Measurements from ENCODE around the gene CCNK.

Gene CCNK

GRCh38 chr14:99480917-99481744 lies at the start of gene CCNK:
CCNK (plus strand) TSS chr14:99481409; CDS start chr14:99492678, 11,269 bp downstream.
- DNase-seq (ENCODE audit: low read depth, low spot score) = peak; percentile 100

GRCh38 chr14:99431986-99432385 lies 49.2 kb upstream of the CCNK start:
- no peak for DNase-seq (ENCODE audit: low read depth, low spot score)

DNA sequence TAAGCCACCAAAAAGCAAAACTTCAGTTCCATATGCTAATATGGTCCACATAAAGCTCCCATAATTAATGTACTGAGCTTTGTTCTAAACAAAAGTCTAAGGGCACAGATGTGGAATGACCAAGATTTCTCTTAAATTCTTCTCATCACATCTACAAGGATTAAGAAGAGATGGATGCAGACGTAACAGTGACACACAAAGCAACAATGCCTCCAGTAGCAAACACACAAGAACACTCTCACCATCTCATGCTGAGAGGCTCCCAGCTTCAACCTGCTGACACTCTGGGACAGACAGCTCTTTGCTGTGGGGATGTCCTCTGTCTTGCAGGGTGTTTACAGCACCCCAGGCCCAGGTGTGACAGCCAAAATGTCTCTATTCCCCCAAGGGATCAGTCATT lies 48.7 kb upstream of the CCNK start:
- no peak for DNase-seq (ENCODE audit: low read depth, low spot score)

DNA sequence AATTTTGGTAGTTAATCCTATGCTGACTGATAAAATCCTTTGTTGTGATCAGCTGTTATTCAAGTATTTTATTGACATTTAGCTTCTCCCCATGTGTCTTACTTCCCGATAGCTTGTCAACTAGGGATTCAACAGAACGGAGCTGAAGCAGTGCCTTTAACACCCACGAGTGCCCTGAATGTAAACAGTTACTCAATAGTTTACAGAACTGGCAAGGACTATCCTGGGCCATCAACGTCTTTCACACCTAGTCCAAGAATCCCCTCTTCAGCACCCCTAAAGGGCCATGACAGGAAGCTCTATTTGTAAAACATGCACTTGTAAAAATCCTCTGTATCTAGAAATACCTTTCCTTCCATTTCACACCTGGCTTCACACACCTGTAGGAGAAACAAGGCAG lies 45.9 kb upstream of the CCNK start:
- DNase-seq (ENCODE audit: low read depth, low spot score) = no peak

DNA sequence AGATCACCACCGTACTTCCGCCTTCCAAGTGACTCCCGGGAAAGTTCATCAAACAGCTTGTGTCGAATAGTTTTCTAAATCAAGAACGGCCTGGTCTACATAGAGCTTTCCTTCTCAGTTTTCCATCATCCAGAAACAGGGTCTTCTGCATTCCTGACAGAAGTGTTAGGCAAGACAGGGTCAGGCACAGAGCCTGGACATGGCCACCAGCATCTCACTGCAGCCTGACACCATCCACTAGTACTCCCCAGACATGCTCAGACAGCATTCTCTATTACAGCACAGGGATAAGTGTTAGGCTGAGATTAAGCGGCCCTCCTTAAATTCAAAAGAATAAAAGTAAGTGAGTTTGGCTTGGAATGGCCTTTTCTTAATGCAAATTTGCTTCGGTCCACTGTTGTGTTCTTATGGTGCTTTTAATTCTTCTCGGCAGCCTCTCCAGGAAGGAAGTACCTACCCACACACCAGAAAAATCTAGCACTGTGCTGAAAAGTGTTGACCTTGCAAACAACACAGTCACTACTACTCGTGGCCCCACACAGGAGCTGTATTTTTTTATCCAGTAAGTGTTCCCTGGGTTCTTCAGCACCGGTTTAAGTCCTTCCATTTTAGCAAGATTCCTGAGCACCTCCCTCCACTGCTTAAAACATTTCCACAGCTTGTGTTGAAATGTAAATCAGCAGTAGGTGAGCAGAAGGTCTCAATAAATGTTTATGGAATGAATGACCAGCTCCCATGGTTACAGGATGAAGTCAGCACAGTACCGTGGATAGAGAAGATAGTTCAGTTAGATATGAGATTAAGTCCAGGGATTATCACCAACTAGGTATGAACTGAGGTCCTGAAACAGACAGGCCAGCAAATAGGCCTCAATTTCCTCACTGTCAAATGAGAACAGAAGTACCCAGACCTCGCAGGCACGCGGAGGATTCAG lies 44.7 kb upstream of the CCNK start:
- no peak for DNase-seq (ENCODE audit: low read depth, low spot score)

DNA sequence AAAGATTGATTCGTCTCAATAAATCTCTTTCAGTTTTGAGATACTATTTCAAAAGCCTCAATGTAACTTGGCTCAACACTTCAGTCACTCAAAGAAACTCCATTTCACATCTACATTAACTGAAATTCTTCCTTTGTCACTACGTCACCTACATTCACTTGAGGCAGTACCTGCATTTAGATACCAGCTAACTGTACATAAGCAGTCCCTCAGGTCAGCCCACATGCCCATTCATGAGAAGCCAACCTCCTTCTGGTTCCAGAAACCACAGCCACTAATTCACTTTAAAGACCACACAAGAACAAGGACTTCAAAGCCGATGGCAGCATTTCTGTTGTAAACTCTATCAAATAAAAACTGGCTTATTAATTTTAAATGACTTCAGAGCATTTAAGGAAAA lies 43.5 kb upstream of the CCNK start:
- no peak for DNase-seq (ENCODE audit: low read depth, low spot score)

- DNase-seq (ENCODE audit: low read depth, low spot score) = no peak
Observed at GRCh38 chr14:99440278-99440677, 40.9 kb upstream of the CCNK start.

GRCh38 chr14:99441157-99441870 lies 39.9 kb upstream of the CCNK start:
- DNase-seq (ENCODE audit: low read depth, low spot score) = no peak

DNA sequence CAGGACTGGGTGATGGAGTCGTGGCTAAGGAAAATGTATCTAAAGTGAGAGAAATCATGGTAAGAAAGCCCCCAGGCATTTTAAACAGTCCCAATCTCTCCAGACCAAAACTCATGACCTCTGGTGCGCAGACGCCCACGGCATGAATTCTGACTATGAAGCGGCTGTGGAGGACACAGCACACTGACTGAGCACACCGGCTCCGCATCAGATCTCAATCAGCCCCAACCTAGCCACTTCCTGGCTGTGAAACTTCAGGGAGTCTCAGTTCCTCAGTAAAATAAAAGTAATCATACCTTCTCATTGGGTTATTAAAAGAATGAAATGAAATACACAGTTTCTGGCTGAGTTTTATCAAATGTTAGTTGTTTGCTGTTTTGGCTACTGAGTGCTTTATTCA lies 39.3 kb upstream of the CCNK start:
- DNase-seq (ENCODE audit: low read depth, low spot score) = no peak

- DNase-seq (ENCODE audit: low read depth, low spot score) = no peak
Observed at GRCh38 chr14:99445931-99446330, 35.3 kb upstream of the CCNK start.

- DNase-seq (ENCODE audit: low read depth, low spot score) = no peak
Observed at GRCh38 chr14:99447739-99448138, 33.5 kb upstream of the CCNK start.

DNA sequence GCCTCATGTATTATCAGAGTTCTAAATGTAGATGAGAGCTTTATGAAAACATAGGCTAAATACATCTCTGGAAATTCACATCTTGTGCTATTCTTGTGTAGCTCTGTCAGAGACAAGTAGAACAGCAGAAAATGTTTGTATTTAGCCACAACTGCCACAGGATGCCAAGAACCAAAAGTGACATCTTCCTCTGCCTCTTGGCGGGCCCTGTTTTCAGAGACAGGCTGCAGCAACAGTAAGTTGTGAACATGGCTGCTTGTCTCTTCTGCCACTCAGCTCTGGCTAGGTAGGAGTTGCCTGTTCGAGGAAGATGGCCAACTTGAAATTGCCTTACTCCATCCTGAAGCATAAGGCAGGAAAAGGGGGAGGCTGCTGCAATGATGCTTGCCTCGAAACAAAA lies 30.9 kb upstream of the CCNK start:
- no peak for DNase-seq (ENCODE audit: low read depth, low spot score)

GRCh38 chr14:99451234-99451633 lies 30.0 kb upstream of the CCNK start:
- DNase-seq (ENCODE audit: low read depth, low spot score) = no peak

- no peak for DNase-seq (ENCODE audit: low read depth, low spot score)
Observed at GRCh38 chr14:99452968-99453367, 28.2 kb upstream of the CCNK start.

DNA sequence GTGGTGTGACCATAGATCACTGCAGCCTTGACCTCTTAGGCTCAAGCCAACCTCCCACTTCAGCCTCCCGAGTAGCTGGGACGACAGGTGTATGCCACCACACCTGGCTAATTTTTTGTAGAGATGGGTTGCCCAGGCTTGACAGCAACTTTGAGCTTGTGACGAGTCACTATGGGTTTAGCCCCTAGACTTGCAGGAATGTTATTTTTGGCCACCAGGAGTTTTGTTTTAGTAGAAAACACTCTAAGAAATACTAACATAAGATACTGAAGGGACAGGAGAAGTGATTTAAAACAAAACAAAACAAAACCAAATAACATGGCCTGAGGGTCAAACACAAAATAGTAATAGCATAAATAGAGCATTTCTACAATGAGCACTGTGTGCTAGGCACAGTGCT lies 27.0 kb upstream of the CCNK start:
- no peak for DNase-seq (ENCODE audit: low read depth, low spot score)

DNA sequence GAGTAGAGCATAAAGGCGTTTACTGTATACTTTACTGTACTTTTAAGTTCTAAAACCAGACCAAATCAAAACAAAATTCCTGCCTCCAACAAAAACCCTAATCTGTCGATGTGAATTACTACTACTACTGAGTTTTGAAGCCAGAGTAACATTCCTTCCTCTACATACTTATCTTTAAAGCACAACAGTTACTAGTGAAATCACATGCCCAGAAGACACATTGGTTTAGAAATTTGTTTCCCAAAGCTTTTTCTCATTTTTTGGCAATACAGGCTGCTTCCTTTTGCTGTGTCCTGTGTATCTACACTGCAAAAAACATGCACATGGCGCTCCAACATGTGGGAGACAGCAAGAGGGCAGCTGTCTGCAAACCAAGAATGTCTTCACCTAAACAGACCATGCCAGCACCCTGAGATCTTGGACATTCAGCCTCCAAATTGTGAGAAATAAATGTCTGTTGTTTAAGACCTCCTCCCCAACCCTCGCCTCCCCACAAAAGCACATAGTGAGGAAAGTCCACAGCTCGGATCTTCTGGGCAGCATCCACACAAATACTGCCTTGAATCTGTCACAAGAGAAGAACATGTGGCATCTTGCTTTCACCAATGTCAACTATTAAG lies 21.6 kb upstream of the CCNK start:
- no peak for DNase-seq (ENCODE audit: low read depth, low spot score)

GRCh38 chr14:99460793-99461192 lies 20.4 kb upstream of the CCNK start:
- no peak for DNase-seq (ENCODE audit: low read depth, low spot score)

DNA sequence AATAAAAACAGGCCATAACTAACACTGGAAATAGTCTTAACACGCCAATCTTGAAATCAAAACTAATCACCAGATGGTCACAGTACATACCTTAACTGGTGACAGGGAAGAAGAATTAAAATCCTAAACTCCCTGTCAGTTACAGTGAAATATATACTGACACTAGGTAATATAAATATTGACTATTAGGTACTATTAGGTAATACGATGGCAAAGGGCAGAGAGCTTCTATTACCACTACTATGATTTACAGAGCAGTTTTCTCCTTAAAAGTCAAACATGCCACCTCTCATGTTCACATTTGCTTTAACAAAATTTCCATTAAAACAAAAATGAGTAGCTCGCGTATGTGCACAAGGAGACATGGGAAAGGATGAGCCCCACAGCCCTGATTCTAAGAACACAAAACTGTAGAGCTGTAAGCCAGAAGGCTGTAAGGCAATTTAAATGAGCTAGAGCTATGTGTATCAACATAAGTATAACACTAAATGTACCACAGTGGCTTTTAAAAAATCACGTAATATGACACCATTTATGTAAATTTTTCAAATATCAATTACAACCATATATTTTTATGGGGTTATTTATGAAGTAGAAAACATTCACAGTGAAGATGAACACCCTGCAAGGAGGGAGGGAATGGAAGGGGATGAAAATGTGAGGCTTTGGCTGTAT lies 19.7 kb upstream of the CCNK start:
- DNase-seq (ENCODE audit: low read depth, low spot score) = no peak

GRCh38 chr14:99462210-99462609 lies 19.0 kb upstream of the CCNK start:
- no peak for DNase-seq (ENCODE audit: low read depth, low spot score)

DNA sequence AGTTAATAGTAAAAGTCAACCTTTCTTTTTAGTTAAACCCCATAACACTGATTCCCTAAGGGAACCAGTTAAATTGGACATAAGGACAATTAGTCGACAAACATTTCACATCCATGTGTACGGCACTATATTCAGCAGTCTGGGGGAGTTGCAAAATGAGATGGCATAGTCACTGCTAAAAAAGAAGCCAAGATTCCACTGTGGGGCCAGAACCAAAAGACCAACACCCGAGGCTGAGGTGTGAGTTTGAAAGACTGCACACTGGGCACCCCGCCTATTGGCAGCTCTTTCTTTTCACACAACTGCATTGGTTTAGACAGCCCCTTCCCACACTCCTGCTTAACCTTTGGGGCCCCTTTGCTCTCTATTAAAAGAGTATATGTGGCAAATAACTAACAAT lies 17.2 kb upstream of the CCNK start:
- no peak for DNase-seq (ENCODE audit: low read depth, low spot score)

DNA sequence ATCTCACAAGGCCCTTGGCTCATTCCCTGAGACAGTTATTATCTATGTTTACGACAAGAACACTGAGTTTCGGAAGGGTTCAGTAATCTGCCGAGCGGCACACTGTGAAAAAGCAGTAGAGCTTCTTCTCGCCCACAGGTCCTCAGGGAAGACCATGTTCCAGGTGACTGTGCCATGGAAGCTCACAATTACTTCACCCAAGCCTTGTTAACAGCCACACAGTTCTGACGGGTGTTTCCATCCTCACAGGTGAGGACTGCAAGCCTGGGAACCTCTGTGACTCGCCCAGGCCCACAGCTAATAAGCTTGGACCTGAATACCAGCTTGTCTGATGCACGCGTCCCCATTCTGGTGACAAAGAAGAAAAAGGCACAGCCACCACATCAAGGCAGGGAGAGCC lies 15.9 kb upstream of the CCNK start:
- DNase-seq (ENCODE audit: low read depth, low spot score) = no peak

All from activated naive CD8-positive, alpha-beta T cell treated with anti-CD3 and anti-CD28 coated beads, Interleukin-2, amount 50 U/mL, for 16 hours (primary cell).